Keratinocyte (primary cell): Measurements from ENCODE around the gene C7. TPM values are rescaled to one million over a fixed set of nuclear protein-coding genes. Genes with fewer than 3 reads are reported as not detected.
"Not testable (repeated sequence)": the region's sequence is repeated elsewhere in the genome, so short reads cannot be mapped to it uniquely, and the experiment has no call there.

Experiments
- DNase-seq: peaks from one replicate; pipeline ENCODE4 v3.0.0-alpha.2; 2011; ENCODE audit warnings: low read depth, missing footprints, low spot score
- FAIRE-seq: peaks from 2 replicates; lab custom pipeline; 2011; peaks lifted over from hg19 to GRCh38; lab: Jason Lieb, UNC
- H2AFZ ChIP-seq: 2 replicates; pipeline ENCODE4 v1.6.0; 2012; ENCODE audit warnings: low read length, control low read depth, inconsistent platforms; ENCODE audit not compliant: control insufficient read depth
- H3K27ac ChIP-seq: 2 replicates; pipeline ENCODE4 v1.5.1; 2011; ENCODE audit warnings: low read length; ENCODE audit not compliant: control insufficient read depth, insufficient read depth
- H3K27me3 ChIP-seq: 3 replicates; pipeline ENCODE4 v1.6.0; 2011; ENCODE audit warnings: low read length; ENCODE audit not compliant: control insufficient read depth, insufficient read depth; ENCODE audit errors: extremely low read depth
- H3K36me3 ChIP-seq, 2 experiments: 2 replicates in 1 of 2; 3 replicates in 1 of 2; pipeline ENCODE4 v1.5.1; 2011; ENCODE audit warnings: low read length in 2 of 2, mild to moderate bottlenecking in 1 of 2; ENCODE audit not compliant: control insufficient read depth in 2 of 2, insufficient read depth in 2 of 2; ENCODE audit errors: extremely low read depth in 1 of 2
- H3K4me1 ChIP-seq: 3 replicates; pipeline ENCODE4 v1.5.1; 2011; ENCODE audit warnings: low read length; ENCODE audit not compliant: control insufficient read depth, insufficient read depth; ENCODE audit errors: extremely low read depth
- H3K4me2 ChIP-seq: 3 replicates; pipeline ENCODE4 v1.6.0; 2011; ENCODE audit warnings: low read depth, low read length; ENCODE audit not compliant: control insufficient read depth, insufficient read depth; ENCODE audit errors: extremely low read depth
- H3K4me3 ChIP-seq, 3 experiments: fragments of 200-600 bp in 1 of 3; sonication (generic) in 1 of 3; 2 replicates in 2 of 3; 3 replicates in 1 of 3; pipeline ENCODE4 v1.5.1; 2011 to 2016; ENCODE audit warnings: low read length in 3 of 3, mild to moderate bottlenecking in 3 of 3, control low read depth in 2 of 3, inconsistent platforms in 1 of 3, low read depth in 1 of 3, mixed read lengths in 1 of 3, mixed run types in 1 of 3, moderate library complexity in 1 of 3; ENCODE audit not compliant: control insufficient read depth in 2 of 3, insufficient read depth in 2 of 3; ENCODE audit errors: extremely low read depth in 1 of 3
- H3K79me2 ChIP-seq: 2 replicates; pipeline ENCODE4 v1.6.0; 2012; ENCODE audit warnings: low read length; ENCODE audit not compliant: control insufficient read depth, insufficient read depth
- H3K9ac ChIP-seq: 3 replicates; pipeline ENCODE4 v1.6.0; 2011; ENCODE audit warnings: low read length; ENCODE audit not compliant: control insufficient read depth, insufficient read depth; ENCODE audit errors: extremely low read depth
- H3K9me1 ChIP-seq: 3 replicates; pipeline ENCODE4 v1.6.0; 2011; ENCODE audit warnings: low read length; ENCODE audit not compliant: control insufficient read depth, insufficient read depth; ENCODE audit errors: extremely low read depth
- H3K9me3 ChIP-seq: 2 replicates; pipeline ENCODE4 v1.5.1; 2012; ENCODE audit warnings: low read depth, low read length; ENCODE audit not compliant: control insufficient read depth
- H4K20me1 ChIP-seq: 3 replicates; pipeline ENCODE4 v1.6.0; 2011; ENCODE audit warnings: low read length; ENCODE audit not compliant: control insufficient read depth, insufficient read depth; ENCODE audit errors: extremely low read depth
- EZH2 ChIP-seq: IDR thresholded peaks from one replicate; pipeline ENCODE4 v1.6.1; 2012; ENCODE audit warnings: inconsistent platforms, mild to moderate bottlenecking, low read length, moderate library complexity
- dilution Hi-C: fragments of 300-500 bp; cut with MboI; formaldehyde crosslinking; loops from one replicate; pipeline ENCODE4 v1.7.0; 2020; ENCODE audit warnings: low sequenced_read_pairs; ENCODE audit not compliant: extremely low pct_ligation_motif_present
- polyA plus RNA-seq, 5 experiments: library from polyadenylated mRNA; depleted of rRNA in 3 of 5; stranded (reverse) in 3 of 5; stranded (forward) in 1 of 5; unstranded in 1 of 5; fragments of >200 nt; gene quantifications; 1 replicate in 1 of 5; 2 replicates in 3 of 5; 3 replicates in 1 of 5; pipeline versions ENCODE4 v1.2.1 to v1.2.3, GENCODE V29; 2011 to 2012; ENCODE audit warnings: missing spikeins in 2 of 5, low read depth in 1 of 5, low replicate concordance in 1 of 5
- TF ChIP-seq, protein P1 (sequence below), 3 experiments: IDR thresholded peaks in 1 of 3; conservative IDR thresholded peaks in 1 of 3; optimal IDR thresholded peaks in 1 of 3; 2 replicates in 2 of 3; 3 replicates in 1 of 3; pipeline versions ENCODE3 to v1.5.1; 2011; ENCODE audit warnings: low read length in 3 of 3, mild to moderate bottlenecking in 3 of 3, moderate library complexity in 2 of 3, control low read depth in 1 of 3, inconsistent platforms in 1 of 3; ENCODE audit not compliant: insufficient read depth in 2 of 3; ENCODE audit errors: extremely low read depth in 1 of 3

Gene C7
- polyA plus RNA-seq, 1 donor (not counting 4 experiments of a cell fraction or from before 2014, with no cell fraction given): not detected

DNA sequence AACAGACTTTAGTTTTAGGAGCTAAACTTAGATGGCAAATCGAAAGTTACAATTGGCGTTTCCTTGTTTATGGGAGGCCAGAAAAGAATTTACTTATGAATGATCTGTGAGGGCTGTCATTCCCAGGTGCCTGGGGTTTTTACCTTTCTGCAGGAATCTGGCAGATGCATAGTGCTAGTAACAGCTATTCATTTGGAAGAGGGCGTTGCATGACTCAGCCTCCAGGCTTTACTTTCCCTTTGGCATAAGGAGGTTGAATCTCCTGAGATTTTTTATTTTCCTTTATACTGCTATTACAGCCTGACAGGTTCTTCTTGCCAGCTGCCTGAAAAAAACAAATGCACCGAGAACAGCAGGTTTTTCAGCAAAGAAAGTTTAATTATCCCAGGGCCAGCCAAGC is 38.1 kb upstream of the C7 start:
- Histone ChIP-seq H3K4me1 (no peaks in the 10 kb centered on the region), H3K9ac (no peak overlapping the region), H3K4me2 (peak overlapping the region; percentile 57), H2AFZ (no peak overlapping the region), H3K79me2 (no peaks in the 10 kb centered on the region), H4K20me1 (no peaks in the 10 kb centered on the region), H3K4me3 (peak overlapping the region in 1 of 3 experiments; percentile 30), H3K27ac (no peak overlapping the region), H3K27me3 (no peaks in the 10 kb centered on the region), H3K36me3 (no peaks in the 10 kb centered on the region), H3K9me1 (no peaks in the 10 kb centered on the region), H3K9me3 (no peaks in the 10 kb centered on the region)
- DNase-seq (no peak), FAIRE-seq (no peak)
- dilution Hi-C loops: no loop called here
- TF ChIP-seq EZH2: no peak
- TF ChIP-seq, protein P1, sequence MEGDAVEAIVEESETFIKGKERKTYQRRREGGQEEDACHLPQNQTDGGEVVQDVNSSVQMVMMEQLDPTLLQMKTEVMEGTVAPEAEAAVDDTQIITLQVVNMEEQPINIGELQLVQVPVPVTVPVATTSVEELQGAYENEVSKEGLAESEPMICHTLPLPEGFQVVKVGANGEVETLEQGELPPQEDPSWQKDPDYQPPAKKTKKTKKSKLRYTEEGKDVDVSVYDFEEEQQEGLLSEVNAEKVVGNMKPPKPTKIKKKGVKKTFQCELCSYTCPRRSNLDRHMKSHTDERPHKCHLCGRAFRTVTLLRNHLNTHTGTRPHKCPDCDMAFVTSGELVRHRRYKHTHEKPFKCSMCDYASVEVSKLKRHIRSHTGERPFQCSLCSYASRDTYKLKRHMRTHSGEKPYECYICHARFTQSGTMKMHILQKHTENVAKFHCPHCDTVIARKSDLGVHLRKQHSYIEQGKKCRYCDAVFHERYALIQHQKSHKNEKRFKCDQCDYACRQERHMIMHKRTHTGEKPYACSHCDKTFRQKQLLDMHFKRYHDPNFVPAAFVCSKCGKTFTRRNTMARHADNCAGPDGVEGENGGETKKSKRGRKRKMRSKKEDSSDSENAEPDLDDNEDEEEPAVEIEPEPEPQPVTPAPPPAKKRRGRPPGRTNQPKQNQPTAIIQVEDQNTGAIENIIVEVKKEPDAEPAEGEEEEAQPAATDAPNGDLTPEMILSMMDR (optimal IDR thresholded peaks at IDR 0.05 in 1 of 3, IDR thresholded peaks at IDR 0.05 in 1 of 3, conservative IDR thresholded peaks at IDR 0.05 in 1 of 3; ENCODE audit: extremely low read depth in 1 of 3, insufficient read depth in 2 of 3, low read length in 3 of 3): no peak

DNA sequence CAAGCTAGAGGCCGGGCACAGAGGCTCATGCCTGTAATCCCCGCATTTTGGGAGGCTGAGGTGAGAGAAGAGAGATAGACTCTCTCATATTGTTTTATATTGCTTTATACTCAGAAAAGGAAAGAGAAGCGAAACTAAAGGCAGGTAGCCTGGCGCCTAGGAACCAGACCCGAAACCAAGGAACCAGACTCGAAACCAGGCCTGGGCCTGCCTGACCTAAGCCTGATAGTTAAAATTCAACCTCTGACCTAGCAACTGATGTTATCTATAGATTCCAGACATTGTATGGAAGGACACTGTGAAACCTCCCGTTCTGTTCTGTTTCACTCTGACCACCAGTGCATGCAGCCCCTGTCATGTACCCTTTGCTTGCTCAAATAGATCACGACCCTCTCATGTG is 37.0 kb upstream of the C7 start:
- H3K9me1 ChIP-seq, DNase-seq, H3K27ac ChIP-seq, H3K79me2 ChIP-seq, H3K4me2 ChIP-seq, H2AFZ ChIP-seq, H3K4me1 ChIP-seq, dilution Hi-C loops, H3K27me3 ChIP-seq, FAIRE-seq, H3K9me3 ChIP-seq, H3K4me3 ChIP-seq, H4K20me1 ChIP-seq, H3K36me3 ChIP-seq, H3K9ac ChIP-seq: not testable (repeated sequence)

DNA sequence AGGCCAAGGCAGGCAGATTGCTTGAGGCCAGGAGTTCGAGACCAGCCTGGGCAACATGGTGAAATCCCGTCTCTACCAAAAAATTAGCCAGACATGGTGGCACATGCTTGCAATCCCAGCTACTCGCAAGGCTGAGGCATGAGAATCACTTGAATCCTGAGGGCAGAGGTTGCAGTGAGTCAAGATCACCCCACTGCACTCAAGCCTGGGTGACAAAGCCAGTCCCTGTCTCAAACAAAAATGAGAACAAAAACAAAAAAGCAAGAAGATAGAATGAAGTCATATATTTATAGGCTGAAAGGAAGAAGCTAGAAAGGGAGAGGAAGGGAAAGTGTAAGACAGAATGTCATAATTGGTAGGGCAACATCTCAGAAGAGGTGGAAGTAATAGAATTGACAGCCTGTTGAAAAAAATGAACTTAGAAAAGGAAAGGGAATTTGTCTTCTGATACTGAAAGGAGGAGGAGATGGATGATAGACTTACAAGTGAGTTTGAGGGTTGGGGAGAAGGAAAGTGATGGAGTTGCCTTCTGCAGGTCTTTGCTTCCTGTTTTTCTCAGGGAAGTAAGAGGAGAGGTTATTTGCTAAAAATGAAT is 35.9 kb upstream of the C7 start:
- no peaks in the 10 kb centered on the region for H3K79me2 ChIP-seq
- TF ChIP-seq, protein P1 (optimal IDR thresholded peaks at IDR 0.05 in 1 of 3, IDR thresholded peaks at IDR 0.05 in 1 of 3, conservative IDR thresholded peaks at IDR 0.05 in 1 of 3; ENCODE audit: extremely low read depth in 1 of 3, insufficient read depth in 2 of 3, low read length in 3 of 3): no peak
- TF ChIP-seq EZH2: no peak
- H3K9me1 ChIP-seq: no peaks in the 10 kb centered on the region
- H3K9ac ChIP-seq: no peak overlapping the region
- peaks cover 7% of the 10 kb centered on the region for H3K9me3 ChIP-seq
- FAIRE-seq (no peak), DNase-seq (no peak)
- H3K27me3 ChIP-seq: no peaks in the 10 kb centered on the region
- H2AFZ ChIP-seq: no peak overlapping the region
- no peak overlapping the region for H3K27ac ChIP-seq
- dilution Hi-C loops: no loop called here
- H3K4me1 ChIP-seq: no peaks in the 10 kb centered on the region
- no peaks in the 10 kb centered on the region for H3K36me3 ChIP-seq
- H3K4me3 ChIP-seq: no peak overlapping the region
- H3K4me2 ChIP-seq: no peak overlapping the region
- H4K20me1 ChIP-seq: no peaks in the 10 kb centered on the region
